WTC11 (cell line): ENCODE measurements around the gene VASH1. TPM values are rescaled to one million over a fixed set of nuclear protein-coding genes. Genes with fewer than 3 reads are reported as not detected.
A peak's percentile ranks its signal among the peaks of the same experiment; 100 is the strongest.
"Not testable (repeated sequence)": the region's sequence is repeated elsewhere in the genome, so short reads cannot be mapped to it uniquely, and the experiment has no call there.

Experiments used
- ATAC-seq: fragments of 200-7000 bp; cut with Tn5 transposase; 2 replicates; pipeline ENCODE4 v1.10.0; 2021; ENCODE audit warnings: mild to moderate bottlenecking, moderate library complexity
- CTCF ChIA-PET: fragments of 300-600 bp; sonication (Branson Sonifier 250); formaldehyde crosslinking; loops from one replicate; lab custom pipeline; 2021; ENCODE audit warnings: antibody characterized with exemption; lab: Charles Lee
- POLR2A ChIA-PET: fragments of 350-600 bp; sonication (Branson Sonifier 250); formaldehyde crosslinking; loops from one replicate; lab custom pipeline; 2021; ENCODE audit warnings: antibody characterized with exemption; lab: Charles Lee
- DNase-seq: peaks from one replicate; pipeline ENCODE4 v3.0.0; 2021; ENCODE audit warnings: low spot score
- H3K27ac Mint-ChIP-seq: 2 replicates; pipeline ENCODE4 v1.8.0; 2021; ENCODE audit warnings: mixed read lengths
- H3K27me3 Mint-ChIP-seq: 2 replicates; pipeline ENCODE4 v1.8.0; 2021; ENCODE audit warnings: low read depth, mild to moderate bottlenecking, moderate library complexity, mixed read lengths
- H3K36me3 Mint-ChIP-seq: 2 replicates; pipeline ENCODE4 v1.8.0; 2021; ENCODE audit warnings: mixed read lengths
- H3K4me1 Mint-ChIP-seq: 2 replicates; pipeline ENCODE4 v1.8.0; 2022; ENCODE audit warnings: mixed read lengths
- H3K4me3 Mint-ChIP-seq: 2 replicates; pipeline ENCODE4 v1.8.0; 2021; ENCODE audit warnings: mild to moderate bottlenecking, moderate library complexity, mixed read lengths
- H3K9me3 Mint-ChIP-seq: 2 replicates; pipeline ENCODE4 v1.8.0; 2021; ENCODE audit warnings: mixed read lengths
- AFF4 ChIP-seq: sonication (generic); formaldehyde crosslinking; IDR thresholded peaks from 2 replicates; pipeline ENCODE4 v1.8.1; 2023; ENCODE audit warnings: mild to moderate bottlenecking, missing genetic modification reagents, borderline replicate concordance
- EMX1 ChIP-seq: fragments of 250-450 bp; sonication (Bioruptor Pico); IDR thresholded peaks from 2 replicates; pipeline ENCODE4 v1.8.0; 2021; ENCODE audit warnings: mild to moderate bottlenecking
- ETV6 ChIP-seq: sonication (generic); formaldehyde crosslinking; IDR thresholded peaks from 2 replicates; pipeline ENCODE4 v1.8.1; 2022; ENCODE audit warnings: mild to moderate bottlenecking, missing genetic modification reagents
- GABPB1 ChIP-seq: sonication (generic); formaldehyde crosslinking; IDR thresholded peaks from 2 replicates; pipeline ENCODE4 v1.8.1; 2023; ENCODE audit warnings: mild to moderate bottlenecking, missing genetic modification reagents
- JAZF1 ChIP-seq: fragments of 250-450 bp; sonication (Bioruptor Pico); IDR thresholded peaks from 2 replicates; pipeline ENCODE4 v1.9.0; 2021; ENCODE audit warnings: moderate library complexity, mild to moderate bottlenecking, inconsistent platforms
- MXD4 ChIP-seq: fragments of 250-450 bp; sonication (Bioruptor Pico); IDR thresholded peaks from 2 replicates; pipeline ENCODE4 v1.8.0; 2021; ENCODE audit warnings: mild to moderate bottlenecking, moderate library complexity, borderline replicate concordance
- NR2C2 ChIP-seq: sonication (generic); formaldehyde crosslinking; IDR thresholded peaks from 2 replicates; pipeline ENCODE4 v1.8.0; 2022; ENCODE audit warnings: mild to moderate bottlenecking, missing genetic modification reagents
- OVOL2 ChIP-seq: fragments of 250-450 bp; sonication (Bioruptor Pico); IDR thresholded peaks from 2 replicates; pipeline ENCODE4 v1.9.0; 2021; ENCODE audit warnings: mild to moderate bottlenecking, borderline replicate concordance
- SP1 ChIP-seq: sonication (generic); formaldehyde crosslinking; conservative IDR thresholded peaks from 2 replicates; pipeline ENCODE4 v1.8.1; 2022; ENCODE audit warnings: missing genetic modification reagents
- TEAD4 ChIP-seq: sonication (generic); formaldehyde crosslinking; IDR thresholded peaks from 2 replicates; pipeline ENCODE4 v1.8.0; 2022; ENCODE audit warnings: mild to moderate bottlenecking, missing genetic modification reagents
- ZBTB21 ChIP-seq: sonication (generic); formaldehyde crosslinking; IDR thresholded peaks from 2 replicates; pipeline ENCODE4 v1.8.1; 2023; ENCODE audit warnings: mild to moderate bottlenecking, missing genetic modification reagents, borderline replicate concordance
- ZNF317 ChIP-seq: sonication (generic); formaldehyde crosslinking; IDR thresholded peaks from 2 replicates; pipeline ENCODE4 v1.8.1; 2023; ENCODE audit warnings: low read depth, mild to moderate bottlenecking, moderate library complexity, missing genetic modification reagents, borderline replicate concordance
- total RNA-seq: library from RNA; stranded (reverse); gene quantifications from 3 replicates; pipeline ENCODE4 v1.2.3, GENCODE V29; 2021
- TF ChIP-seq, protein P1 (sequence below): sonication (generic); formaldehyde crosslinking; IDR thresholded peaks from 2 replicates; pipeline ENCODE4 v1.8.0; 2023; ENCODE audit warnings: missing genetic modification reagents
- TF ChIP-seq, protein P2 (sequence below): sonication (generic); formaldehyde crosslinking; IDR thresholded peaks from 2 replicates; pipeline ENCODE4 v1.8.0; 2022; ENCODE audit warnings: mild to moderate bottlenecking, missing genetic modification reagents
- TF ChIP-seq, protein P3 (sequence below): sonication (generic); formaldehyde crosslinking; IDR thresholded peaks from 2 replicates; pipeline ENCODE4 v1.8.1; 2022; ENCODE audit warnings: mild to moderate bottlenecking, moderate library complexity, missing genetic modification reagents
- TF ChIP-seq, protein P4 (sequence below): sonication (generic); formaldehyde crosslinking; IDR thresholded peaks from 2 replicates; pipeline ENCODE4 v1.8.1; 2022; ENCODE audit warnings: mild to moderate bottlenecking, missing genetic modification reagents, moderate library complexity, borderline replicate concordance
- TF ChIP-seq, protein P5 (sequence below): sonication (generic); formaldehyde crosslinking; IDR thresholded peaks from 2 replicates; pipeline ENCODE4 v1.8.0; 2022; ENCODE audit warnings: missing genetic modification reagents
- TF ChIP-seq, protein P6 (sequence below): sonication (generic); formaldehyde crosslinking; conservative IDR thresholded peaks from 2 replicates; pipeline ENCODE4 v1.8.1; 2022; ENCODE audit warnings: mild to moderate bottlenecking, missing genetic modification reagents

VASH1 gene
- total RNA-seq, 1 experiment from 2014 or later = 7.2 TPM

GRCh38 chr14:76720382-76720813 is 40.9 kb upstream of the VASH1 start (continued):
- 0 out of 2 replicates have a peak, but pooled peaks have one; percentile 26 for TF ChIP-seq AFF4
- TF ChIP-seq, protein P1, sequence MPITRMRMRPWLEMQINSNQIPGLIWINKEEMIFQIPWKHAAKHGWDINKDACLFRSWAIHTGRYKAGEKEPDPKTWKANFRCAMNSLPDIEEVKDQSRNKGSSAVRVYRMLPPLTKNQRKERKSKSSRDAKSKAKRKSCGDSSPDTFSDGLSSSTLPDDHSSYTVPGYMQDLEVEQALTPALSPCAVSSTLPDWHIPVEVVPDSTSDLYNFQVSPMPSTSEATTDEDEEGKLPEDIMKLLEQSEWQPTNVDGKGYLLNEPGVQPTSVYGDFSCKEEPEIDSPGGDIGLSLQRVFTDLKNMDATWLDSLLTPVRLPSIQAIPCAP = no peak
- TF ChIP-seq SP1 = 0 out of 2 replicates have a peak, but pooled peaks have one; percentile 18

GRCh38 chr14:76721506-76721905 is 39.8 kb upstream of the VASH1 start:
- DNase-seq, H3K9me3 Mint-ChIP-seq, H3K27me3 Mint-ChIP-seq, POLR2A ChIA-PET, H3K27ac Mint-ChIP-seq, ATAC-seq, H3K4me3 Mint-ChIP-seq, H3K36me3 Mint-ChIP-seq: not testable (repeated sequence)
- H3K4me1 Mint-ChIP-seq = peaks cover 25% of the 10 kb centered on the region
- CTCF ChIA-PET = interaction anchor here (1.7 to 2.8 kb wide), 2 partner anchors 11 kb away, joined by 9 to 24 read pairs; no protein-coding TSS in a partner anchor

DNA sequence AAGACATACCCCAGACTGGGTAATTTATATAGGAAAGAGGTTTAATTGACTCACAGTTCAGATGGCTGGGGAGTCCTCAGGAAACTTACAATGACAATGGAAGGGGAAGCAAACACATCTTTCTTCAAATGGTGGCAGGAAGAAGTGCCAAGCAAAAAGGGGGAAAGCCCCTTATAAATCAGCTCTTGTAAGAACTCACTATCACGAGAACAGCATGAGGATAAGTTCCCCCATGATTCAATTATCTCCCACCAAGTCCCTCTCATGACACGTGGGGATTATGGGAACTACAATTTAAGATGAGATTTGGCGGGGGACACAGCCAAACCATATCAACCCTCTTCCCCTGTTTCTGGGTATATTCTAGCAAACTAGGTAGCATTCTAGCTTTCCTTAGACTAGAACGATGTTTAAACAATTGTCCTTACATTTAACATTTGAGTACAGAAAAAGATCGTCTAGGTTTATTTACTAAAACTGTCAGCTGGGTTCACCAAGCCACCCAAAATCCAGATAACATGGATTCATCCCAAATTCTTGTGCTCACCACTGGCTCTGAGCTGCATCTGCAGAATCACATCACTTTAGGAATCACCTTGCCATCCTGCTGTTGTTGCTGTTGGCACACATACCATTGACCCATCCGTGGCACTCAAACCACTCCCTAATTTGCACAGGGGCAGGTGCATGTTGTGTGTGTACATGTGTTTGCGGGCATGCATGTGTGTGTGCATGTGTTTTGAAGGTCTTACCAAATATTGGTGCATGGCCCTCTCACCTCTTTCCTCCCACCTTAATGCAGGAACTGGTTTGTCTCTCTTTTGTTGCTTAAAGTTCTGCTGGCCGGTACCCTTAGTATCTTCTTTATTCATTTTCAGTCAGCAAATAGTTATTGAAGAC is 36.4 kb upstream of the VASH1 start:
- POLR2A ChIA-PET = no interaction called here
- TF ChIP-seq TEAD4 (CRISPR knock-in tag) (no peak), ZBTB21 (CRISPR knock-in tag) (no peak), MXD4 (CRISPR knock-in tag) (no peak), NR2C2 (CRISPR knock-in tag) (no peak), ZNF317 (no peak), GABPB1 (CRISPR knock-in tag) (no peak), ETV6 (CRISPR knock-in tag) (no peak), JAZF1 (no peak), EMX1 (no peak), OVOL2 (CRISPR knock-in tag) (no peak)
- TF ChIP-seq, protein P2, sequence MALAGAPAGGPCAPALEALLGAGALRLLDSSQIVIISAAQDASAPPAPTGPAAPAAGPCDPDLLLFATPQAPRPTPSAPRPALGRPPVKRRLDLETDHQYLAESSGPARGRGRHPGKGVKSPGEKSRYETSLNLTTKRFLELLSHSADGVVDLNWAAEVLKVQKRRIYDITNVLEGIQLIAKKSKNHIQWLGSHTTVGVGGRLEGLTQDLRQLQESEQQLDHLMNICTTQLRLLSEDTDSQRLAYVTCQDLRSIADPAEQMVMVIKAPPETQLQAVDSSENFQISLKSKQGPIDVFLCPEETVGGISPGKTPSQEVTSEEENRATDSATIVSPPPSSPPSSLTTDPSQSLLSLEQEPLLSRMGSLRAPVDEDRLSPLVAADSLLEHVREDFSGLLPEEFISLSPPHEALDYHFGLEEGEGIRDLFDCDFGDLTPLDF = no peak
- TF ChIP-seq, protein P1 = no peak
- TF ChIP-seq, protein P3, sequence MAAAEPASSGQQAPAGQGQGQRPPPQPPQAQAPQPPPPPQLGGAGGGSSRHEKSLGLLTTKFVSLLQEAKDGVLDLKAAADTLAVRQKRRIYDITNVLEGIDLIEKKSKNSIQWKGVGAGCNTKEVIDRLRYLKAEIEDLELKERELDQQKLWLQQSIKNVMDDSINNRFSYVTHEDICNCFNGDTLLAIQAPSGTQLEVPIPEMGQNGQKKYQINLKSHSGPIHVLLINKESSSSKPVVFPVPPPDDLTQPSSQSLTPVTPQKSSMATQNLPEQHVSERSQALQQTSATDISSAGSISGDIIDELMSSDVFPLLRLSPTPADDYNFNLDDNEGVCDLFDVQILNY = no peak
- TF ChIP-seq, protein P4, sequence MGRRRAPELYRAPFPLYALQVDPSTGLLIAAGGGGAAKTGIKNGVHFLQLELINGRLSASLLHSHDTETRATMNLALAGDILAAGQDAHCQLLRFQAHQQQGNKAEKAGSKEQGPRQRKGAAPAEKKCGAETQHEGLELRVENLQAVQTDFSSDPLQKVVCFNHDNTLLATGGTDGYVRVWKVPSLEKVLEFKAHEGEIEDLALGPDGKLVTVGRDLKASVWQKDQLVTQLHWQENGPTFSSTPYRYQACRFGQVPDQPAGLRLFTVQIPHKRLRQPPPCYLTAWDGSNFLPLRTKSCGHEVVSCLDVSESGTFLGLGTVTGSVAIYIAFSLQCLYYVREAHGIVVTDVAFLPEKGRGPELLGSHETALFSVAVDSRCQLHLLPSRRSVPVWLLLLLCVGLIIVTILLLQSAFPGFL (CRISPR knock-in tag) = no peak
- TF ChIP-seq, protein P5, sequence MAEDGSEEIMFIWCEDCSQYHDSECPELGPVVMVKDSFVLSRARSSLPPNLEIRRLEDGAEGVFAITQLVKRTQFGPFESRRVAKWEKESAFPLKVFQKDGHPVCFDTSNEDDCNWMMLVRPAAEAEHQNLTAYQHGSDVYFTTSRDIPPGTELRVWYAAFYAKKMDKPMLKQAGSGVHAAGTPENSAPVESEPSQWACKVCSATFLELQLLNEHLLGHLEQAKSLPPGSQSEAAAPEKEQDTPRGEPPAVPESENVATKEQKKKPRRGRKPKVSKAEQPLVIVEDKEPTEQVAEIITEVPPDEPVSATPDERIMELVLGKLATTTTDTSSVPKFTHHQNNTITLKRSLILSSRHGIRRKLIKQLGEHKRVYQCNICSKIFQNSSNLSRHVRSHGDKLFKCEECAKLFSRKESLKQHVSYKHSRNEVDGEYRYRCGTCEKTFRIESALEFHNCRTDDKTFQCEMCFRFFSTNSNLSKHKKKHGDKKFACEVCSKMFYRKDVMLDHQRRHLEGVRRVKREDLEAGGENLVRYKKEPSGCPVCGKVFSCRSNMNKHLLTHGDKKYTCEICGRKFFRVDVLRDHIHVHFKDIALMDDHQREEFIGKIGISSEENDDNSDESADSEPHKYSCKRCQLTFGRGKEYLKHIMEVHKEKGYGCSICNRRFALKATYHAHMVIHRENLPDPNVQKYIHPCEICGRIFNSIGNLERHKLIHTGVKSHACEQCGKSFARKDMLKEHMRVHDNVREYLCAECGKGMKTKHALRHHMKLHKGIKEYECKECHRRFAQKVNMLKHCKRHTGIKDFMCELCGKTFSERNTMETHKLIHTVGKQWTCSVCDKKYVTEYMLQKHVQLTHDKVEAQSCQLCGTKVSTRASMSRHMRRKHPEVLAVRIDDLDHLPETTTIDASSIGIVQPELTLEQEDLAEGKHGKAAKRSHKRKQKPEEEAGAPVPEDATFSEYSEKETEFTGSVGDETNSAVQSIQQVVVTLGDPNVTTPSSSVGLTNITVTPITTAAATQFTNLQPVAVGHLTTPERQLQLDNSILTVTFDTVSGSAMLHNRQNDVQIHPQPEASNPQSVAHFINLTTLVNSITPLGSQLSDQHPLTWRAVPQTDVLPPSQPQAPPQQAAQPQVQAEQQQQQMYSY = no peak
- TF ChIP-seq, protein P6, sequence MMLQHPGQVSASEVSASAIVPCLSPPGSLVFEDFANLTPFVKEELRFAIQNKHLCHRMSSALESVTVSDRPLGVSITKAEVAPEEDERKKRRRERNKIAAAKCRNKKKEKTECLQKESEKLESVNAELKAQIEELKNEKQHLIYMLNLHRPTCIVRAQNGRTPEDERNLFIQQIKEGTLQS (CRISPR knock-in tag) = no peak

More for the DNA sequence above, 36.4 kb upstream of the VASH1 start:
- Mint-ChIP-seq H3K4me1 (peaks cover 29% of the 10 kb centered on the region), H3K4me3 (no peak overlapping the region), H3K36me3 (no peaks in the 10 kb centered on the region), H3K27me3 (no peaks in the 10 kb centered on the region), H3K9me3 (no peaks in the 10 kb centered on the region), H3K27ac (0 out of 2 replicates have a peak overlapping the region, but pooled peaks have one; percentile 7)
- CTCF ChIA-PET = interaction anchor here (0.5 to 1.7 kb wide), 3 partner anchors 15 to 60 kb away, joined by 3 to 5 read pairs (median 4); no protein-coding TSS in a partner anchor
- ATAC-seq = no peak
- no peak for DNase-seq
